H54 (cell line): ENCODE measurements around the gene SYNDIG1L.

ENCODE experiments used
- DNase-seq: peaks from one replicate; pipeline ENCODE4 v3.0.0; 2011; ENCODE audit warnings: low spot score, mixed read lengths; ENCODE audit not compliant: insufficient read length
- FAIRE-seq: peaks from 3 replicates; lab custom pipeline; 2011; peaks lifted over from hg19 to GRCh38; lab: Jason Lieb, UNC
- POLR2A ChIP-seq: IDR thresholded peaks from 2 replicates; pipeline ENCODE4 v1.6.1; 2011; ENCODE audit warnings: low read depth, mild to moderate bottlenecking, low read length

SYNDIG1L gene

GRCh38 chr14:74417611-74418010, 8.4 kb downstream of the SYNDIG1L start:
- DNase-seq = no peak
- TF ChIP-seq POLR2A = no peak
- no peak for FAIRE-seq

DNA sequence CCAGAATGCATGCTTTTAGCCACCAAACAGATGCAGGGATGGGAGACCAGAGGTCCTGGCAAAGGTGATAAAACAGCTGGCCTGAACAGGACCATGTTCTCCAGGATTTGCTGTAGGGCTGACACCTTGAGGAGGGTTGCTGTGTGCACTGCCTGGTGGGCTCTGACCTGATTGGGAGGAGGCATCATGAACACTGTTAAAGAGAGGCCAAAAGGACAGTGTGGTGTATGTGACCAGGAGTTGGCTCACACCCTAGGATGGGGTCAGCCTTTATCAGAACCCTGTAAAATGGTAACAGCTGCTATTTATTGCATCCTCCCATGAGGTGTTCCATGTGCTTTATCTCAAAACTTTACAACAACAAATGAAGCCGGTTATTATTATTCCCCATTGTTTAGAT, 8.8 kb downstream of the SYNDIG1L start:
- DNase-seq (no peak), FAIRE-seq (no peak)
- no peak for TF ChIP-seq POLR2A

GRCh38 chr14:74415115-74415437, 10.9 kb downstream of the SYNDIG1L start:
- no peak for FAIRE-seq
- no peak for TF ChIP-seq POLR2A
- DNase-seq = no peak

DNA sequence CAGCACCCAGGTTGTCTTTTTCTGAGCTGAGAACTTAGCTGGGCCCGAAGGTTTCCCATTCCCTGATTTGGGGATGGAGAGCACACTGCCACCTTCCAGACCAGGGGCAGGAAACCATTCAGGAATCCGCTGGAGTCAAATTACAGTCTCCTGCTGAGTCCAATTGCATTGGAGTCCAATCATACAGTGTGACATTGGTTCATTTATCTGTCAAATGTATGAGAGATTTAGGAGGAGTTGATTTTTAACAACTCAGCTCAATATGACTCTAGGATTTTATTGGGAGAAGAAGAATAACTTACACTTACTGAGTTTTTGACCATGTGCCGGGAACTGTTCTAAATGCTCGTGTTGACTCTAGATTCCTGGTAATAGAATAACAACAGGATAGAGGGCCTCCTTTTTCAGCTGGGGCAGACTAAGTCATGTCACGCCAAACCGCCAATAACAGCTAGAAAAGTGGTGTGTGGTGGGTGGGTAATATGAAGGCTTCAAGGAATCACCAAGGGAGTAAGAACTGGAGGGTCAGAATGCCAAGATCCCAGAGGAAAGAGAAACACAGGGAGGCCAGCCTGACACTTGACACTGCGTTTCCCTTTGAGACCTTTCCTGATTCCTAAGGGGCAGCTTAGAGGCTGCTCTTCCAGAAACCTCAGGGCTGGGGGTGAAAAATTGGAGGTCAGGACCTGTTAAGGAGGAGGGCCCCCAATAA, 11.5 kb downstream of the SYNDIG1L start:
- FAIRE-seq (no peak), DNase-seq (no peak)
- TF ChIP-seq POLR2A = no peak

DNA sequence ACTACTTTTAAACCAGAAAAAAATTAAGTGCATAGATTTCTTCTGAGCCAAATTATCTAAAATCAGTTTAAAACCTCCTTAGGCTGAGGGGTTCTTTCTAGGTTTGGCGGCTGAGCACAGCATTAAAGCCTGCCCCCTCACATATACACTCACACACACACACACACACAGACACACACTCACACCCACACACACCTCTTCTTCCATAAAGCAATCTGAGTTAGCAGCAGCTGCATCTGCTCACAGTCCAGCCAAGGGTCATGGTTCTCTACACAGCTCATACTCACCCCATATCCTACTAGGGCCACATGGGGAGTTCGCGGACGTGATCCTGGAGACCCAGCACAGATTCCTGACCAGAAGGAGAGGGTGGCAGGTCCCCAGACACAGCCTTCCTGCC, 12.4 kb downstream of the SYNDIG1L start:
- TF ChIP-seq POLR2A = no peak
- FAIRE-seq = no peak
- DNase-seq = no peak

GRCh38 chr14:74412753-74413152, 13.3 kb downstream of the SYNDIG1L start:
- DNase-seq (no peak), FAIRE-seq (no peak)
- no peak for TF ChIP-seq POLR2A

DNA sequence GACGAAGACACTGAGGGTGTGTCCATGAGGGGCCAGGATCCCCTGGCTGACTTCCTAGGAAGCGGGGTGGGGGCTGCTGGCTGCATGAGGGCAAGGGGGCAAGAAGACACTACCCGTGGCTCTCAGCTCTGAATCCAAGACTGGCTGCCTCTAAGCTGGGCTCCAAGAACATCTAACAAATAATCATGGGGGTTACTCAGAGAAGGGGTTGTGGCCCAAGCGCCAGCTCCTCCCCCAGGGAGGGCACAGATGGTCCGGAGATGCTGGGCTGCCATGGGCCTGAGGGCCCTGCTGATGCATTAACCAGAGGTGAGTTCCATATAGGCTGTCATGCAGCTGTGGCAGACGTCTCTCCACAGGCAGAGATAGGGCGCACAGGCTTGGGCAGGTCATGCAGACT, 14.3 kb downstream of the SYNDIG1L start:
- FAIRE-seq = no peak
- no peak for DNase-seq
- TF ChIP-seq POLR2A = no peak

DNA sequence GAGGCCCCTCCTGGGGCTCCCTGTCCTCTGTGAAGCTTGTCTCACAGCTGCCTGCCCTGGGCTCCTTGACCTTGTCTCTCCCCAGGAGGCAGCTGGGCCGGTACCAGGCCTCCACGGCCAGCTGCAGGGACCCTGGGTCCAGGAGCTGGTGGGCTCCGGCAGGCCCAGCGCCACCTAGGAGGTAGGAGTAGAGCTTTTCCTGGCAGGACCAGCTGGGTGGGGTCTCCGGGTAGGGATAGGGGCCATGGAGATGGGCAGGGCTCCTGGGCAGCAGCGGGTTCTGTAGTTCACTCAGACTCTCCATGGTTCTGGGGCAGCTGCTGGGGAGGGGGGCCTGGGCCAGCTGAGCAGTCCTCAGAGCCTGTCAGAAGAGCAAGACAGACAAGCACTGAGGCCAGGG, 16.6 kb downstream of the SYNDIG1L start:
- FAIRE-seq (no peak), DNase-seq (no peak)
- TF ChIP-seq POLR2A = no peak

DNA sequence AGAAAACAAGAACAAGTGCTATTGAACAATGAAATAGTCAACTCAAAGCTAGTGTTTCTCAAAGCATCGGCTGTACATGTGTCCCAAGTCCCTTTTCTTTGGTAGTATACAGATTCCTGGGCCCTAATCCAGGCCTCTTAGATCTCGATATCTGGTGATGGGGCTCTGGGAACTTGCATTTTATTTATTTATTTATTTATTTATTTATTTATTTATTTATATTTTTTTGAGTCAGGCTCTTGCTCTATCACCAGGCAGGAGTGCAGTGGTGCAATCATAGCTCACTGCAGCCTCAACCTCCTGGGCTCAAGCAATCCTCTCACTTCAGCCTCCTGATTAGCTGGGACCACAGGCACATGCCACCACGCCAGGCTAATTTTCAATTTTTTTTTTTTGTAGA, 17.1 kb downstream of the SYNDIG1L start:
- FAIRE-seq (no peak), DNase-seq (no peak)
- no peak for TF ChIP-seq POLR2A

DNA sequence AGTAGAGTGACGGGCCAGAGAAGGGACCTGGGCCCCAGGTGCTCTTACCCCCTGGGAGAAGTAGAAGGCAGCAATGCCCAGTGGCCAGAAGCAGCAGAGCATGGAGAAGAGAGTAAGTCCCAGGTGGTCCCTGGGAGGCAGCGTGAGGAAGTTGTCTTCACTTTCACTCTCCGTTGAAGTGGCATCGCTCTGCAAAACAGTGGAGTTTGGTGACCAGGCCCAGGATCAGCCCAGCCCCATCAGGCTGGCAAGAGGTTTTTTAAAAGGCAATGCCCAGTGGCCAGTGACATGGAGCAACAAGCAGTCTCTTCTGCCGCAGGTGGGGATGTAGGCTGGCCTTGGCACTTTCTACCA, 18.2 kb downstream of the SYNDIG1L start:
- DNase-seq = no peak
- FAIRE-seq = no peak
- no peak for TF ChIP-seq POLR2A

DNA sequence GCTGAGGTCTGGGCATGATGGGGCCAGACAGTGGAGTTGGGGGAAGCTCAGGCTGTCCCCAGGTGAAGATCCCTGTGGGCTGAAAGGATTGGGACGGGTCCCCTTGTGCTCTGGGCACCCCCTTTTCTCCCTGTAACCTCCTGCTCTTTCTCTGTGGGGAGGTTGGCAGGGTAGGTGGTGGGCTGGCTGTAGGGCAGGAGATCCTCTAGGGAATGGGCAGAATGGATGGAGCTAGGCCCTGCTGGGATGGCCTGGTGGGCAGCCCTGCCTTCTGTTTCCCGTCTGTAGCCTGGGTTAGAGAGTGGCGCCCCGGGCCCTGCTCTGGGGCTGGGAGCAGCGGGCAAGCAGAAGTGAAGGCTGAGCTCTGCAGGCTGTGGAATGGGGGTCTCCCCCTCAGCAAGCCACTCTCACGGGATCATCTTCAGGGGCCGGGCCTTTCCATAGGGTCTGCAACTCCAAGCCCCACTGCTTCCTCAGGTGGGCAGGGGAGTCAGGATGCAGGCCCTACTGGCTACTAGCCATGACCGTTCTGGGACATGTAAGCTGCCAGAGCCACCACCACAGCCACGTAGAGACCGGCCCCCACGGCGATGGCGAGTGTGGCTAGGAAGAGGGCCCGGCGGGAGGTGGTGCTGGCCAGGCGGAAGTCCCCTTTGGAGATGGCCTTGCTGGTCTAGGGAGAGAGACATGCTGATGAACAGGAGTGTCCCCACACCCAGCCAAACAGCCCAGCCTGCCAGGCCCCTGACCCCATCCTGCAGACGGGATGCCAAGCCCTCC, 18.8 kb downstream of the SYNDIG1L start:
- DNase-seq (no peak), FAIRE-seq (no peak)
- TF ChIP-seq POLR2A = no peak

DNA sequence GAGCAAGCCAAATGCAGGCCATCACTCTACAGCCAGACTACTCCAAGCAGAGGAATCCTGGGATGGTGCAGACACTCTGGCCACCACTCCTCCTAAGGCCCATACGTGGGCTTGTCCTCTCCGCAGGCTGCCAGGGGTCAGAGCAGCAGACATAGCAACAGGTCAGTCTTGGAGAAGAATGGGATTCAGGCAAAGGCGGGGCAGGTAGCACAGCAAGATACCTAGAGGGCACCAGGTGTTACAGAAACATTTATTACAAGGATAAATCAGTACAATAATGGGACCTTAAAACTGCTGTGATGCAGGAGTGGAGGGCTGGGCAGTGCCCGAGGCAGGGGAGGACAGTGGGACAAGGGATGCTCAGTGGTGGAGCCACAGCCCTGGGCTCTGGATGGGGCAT, 20.3 kb downstream of the SYNDIG1L start:
- no peak for TF ChIP-seq POLR2A
- DNase-seq = no peak
- no peak for FAIRE-seq

DNA sequence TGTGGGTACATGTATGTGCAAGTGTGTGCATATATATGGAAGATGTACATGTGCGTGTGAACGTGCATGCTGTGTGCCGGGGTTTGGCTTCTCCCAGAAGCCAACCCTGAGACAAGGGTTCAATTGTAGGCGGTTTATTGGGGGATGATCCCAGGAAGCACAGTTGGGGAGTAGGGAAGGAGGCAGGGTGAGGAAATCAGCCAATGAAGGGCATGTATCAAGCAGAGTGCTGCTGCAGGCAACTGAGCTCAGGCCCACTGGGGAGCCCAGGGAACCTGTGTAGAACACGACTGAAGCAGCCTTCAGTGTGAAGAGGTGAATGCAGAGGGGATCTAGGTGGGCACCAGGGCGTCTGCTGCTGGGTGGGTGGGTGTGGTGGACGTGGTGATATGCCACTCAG, 21.6 kb downstream of the SYNDIG1L start:
- DNase-seq = no peak
- no peak for TF ChIP-seq POLR2A
- no peak for FAIRE-seq

DNA sequence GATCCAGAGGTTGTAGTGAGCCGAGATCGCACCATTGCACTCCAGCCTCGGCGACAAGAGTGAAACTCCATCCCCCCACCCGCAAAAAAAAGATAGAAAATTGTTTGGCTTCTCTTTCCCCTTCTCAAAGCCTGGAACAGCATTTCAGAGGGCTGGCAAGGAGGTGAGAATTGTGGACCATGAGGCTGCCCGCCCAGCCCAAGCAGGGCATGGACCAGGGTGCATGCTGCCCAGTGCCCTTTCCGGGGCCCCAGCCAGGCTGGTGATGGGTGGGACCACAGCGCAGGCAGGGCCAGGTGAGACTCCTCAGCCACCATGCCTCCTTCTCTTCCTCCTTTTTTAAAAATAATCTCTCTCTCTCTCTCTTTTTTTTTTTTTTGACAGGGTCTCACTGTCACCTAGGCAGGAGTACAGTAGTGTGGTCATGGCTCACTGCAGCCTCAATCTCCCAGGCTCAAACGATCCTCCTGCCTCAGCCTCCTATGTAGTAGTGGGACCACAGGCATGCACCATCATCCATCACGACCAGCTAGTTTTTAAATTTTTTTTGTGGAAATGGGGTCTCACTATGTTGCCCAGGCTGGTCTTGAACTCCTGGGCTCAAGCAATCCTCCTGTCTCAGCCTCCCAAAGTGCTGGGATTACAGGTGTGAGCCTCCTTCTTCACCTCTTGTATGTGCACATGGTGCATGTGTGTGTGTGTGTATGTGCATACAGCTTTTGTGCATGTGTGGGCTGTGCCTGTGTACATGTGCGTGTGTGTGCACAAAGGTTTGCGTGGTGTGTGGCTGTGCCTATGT, 22.2 kb downstream of the SYNDIG1L start:
- no peak for TF ChIP-seq POLR2A
- no peak for DNase-seq
- FAIRE-seq = no peak
